ENCODE results near the gene FASTKD3.

DNA sequence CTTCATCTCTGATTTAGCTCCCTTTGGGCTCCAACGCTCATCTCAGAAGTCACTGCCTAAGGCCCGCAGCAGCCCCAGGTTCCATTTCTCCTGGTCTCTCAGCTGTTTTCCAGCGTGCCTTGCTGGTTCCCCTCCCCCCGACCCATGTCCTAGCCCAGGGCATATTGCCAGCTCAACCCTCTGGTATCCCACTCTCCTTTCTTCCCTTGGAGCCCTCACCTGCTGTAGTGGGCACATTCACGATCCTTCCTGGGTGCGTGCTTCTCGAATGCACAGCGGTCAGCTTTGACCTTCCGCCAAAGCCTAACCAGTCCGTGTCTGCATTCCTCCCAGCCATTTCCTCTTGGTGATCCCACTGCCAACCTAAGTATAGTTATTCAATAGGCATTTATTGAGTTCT lies 54.0 kb downstream of the FASTKD3 start:
- no peak for TF ChIP-seq POLR2A (IDR thresholded peaks at IDR 0.05)
- TF ChIP-seq, protein P1, sequence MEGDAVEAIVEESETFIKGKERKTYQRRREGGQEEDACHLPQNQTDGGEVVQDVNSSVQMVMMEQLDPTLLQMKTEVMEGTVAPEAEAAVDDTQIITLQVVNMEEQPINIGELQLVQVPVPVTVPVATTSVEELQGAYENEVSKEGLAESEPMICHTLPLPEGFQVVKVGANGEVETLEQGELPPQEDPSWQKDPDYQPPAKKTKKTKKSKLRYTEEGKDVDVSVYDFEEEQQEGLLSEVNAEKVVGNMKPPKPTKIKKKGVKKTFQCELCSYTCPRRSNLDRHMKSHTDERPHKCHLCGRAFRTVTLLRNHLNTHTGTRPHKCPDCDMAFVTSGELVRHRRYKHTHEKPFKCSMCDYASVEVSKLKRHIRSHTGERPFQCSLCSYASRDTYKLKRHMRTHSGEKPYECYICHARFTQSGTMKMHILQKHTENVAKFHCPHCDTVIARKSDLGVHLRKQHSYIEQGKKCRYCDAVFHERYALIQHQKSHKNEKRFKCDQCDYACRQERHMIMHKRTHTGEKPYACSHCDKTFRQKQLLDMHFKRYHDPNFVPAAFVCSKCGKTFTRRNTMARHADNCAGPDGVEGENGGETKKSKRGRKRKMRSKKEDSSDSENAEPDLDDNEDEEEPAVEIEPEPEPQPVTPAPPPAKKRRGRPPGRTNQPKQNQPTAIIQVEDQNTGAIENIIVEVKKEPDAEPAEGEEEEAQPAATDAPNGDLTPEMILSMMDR (IDR thresholded peaks at IDR 0.05), result no peak

All from ovary (tissue), 3 donors.